Stimulated activated CD8-positive, alpha-beta memory T cell treated with anti-CD3 and anti-CD28 coated beads, Interleukin-7, amount 100 ng/mL, for 24 hours (primary cell): ENCODE data around the gene MFSD1.

Experiments used
- DNase-seq: peaks from one replicate; pipeline ENCODE4 v3.0.0-alpha.2; 2020; ENCODE audit warnings: low read depth

The MFSD1 gene, protein sequence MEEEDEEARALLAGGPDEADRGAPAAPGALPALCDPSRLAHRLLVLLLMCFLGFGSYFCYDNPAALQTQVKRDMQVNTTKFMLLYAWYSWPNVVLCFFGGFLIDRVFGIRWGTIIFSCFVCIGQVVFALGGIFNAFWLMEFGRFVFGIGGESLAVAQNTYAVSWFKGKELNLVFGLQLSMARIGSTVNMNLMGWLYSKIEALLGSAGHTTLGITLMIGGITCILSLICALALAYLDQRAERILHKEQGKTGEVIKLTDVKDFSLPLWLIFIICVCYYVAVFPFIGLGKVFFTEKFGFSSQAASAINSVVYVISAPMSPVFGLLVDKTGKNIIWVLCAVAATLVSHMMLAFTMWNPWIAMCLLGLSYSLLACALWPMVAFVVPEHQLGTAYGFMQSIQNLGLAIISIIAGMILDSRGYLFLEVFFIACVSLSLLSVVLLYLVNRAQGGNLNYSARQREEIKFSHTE

DNA sequence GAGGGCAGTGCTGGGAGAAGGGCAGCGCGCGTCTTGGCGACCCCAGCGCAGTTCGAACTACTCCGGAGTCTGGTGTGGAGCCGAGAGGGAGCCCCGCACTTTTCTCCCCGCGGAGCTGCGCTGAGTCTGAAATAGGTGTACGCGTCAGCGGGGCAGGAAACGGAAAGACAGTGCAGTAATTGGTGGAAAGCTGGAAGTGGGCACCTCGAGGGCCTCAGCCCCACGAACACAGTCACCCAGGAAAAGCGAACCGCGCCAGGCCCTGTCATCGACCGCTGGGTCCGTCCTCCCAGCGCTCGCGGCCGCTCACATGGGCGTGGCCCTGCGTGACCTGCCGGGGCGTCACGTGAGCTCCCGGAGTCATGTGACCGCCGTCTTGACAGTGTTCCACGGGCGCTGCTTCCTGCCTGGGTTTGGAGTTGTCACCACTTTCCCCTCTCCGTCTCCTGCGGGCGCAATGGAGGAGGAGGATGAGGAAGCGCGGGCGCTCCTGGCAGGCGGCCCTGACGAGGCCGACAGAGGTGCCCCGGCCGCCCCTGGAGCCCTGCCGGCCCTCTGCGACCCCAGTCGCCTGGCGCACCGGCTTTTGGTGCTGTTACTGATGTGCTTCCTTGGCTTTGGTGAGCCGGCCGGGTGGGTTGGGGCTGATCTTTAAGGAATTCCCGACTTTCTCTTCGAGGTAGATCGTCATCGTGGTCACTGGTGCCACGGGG lies at the start of gene MFSD1:
MFSD1 (plus strand) TSS at position 359 of the 713 bp plus-strand sequence; CDS start at position 458, 99 bp downstream.
- peak; percentile 82 for DNase-seq

DNA sequence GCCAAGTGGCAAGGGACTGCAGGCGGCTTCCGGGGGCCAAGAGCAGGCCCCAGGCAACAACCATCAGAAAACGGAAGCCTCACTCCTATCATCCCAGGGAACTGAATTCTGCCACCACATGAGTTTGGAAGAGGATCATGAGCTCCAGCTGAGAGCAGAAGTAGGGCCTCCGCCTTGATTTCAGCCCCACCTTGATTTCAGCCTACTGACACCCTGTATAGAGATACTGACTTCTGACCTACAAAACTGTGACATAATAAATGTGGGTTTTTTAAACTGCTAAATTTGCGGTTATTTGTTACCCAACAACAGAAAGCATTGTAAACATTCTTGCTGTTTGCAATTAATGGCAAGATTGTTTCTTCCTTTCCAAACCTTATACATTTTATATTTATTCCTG lies 48.0 kb upstream of the MFSD1 start:
- DNase-seq: no peak

DNA sequence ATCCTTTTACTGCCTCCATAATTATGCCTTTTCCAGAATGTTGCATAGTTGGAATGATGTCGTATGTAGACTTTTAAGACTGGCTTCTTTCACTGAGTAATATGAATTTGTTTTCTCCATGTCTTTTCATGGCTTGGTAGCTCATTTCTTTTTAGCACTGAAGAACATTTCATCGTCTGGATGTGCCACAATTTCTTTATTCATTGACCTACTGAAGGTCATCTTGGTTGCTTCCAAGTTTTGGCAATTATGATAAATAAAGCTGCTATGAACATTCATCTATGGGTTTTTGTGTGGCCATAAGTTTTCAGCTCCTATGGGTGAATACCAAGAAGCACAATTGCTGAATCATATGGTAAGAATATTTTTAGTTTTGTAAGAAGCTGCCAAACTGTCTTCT lies 46.4 kb upstream of the MFSD1 start:
- no peak for DNase-seq

DNA sequence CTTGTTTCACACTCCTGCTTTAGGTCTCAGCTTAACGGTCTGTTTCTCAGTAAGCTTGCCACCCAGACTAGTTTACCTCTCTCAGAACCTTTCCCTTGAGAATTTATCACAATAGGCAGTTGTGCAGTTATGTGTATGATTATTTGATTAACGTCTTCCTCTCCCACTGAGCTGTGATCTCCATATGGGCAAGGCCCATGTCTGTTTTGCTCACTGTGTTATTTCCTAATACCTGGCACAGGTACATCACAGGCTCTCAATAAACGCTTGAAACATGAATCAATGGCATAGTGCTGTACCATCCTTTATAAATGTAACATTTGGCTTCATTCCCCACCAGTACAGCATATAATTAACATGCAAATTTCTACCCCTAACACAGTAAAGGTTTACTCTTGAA lies 40.5 kb upstream of the MFSD1 start:
- DNase-seq: no peak

DNA sequence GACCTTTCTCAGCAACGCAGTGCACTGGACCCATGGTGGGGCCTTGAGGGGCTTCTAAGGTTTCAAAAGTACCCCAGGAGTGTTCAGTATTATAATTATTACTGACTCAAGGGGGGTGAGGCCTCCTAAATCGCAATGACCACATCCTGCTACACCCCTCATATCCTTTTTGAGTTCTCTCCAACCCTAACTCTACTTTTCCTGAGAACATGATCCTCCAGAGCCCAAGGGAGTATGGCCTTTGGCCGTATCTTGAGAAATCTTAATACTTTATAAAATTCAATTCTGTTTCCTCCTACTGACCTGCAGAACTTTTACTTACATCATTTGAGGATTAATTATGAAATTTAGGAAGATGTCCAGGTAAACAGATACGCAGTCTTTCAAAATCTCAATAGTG lies 39.2 kb upstream of the MFSD1 start:
- DNase-seq: no peak

DNA sequence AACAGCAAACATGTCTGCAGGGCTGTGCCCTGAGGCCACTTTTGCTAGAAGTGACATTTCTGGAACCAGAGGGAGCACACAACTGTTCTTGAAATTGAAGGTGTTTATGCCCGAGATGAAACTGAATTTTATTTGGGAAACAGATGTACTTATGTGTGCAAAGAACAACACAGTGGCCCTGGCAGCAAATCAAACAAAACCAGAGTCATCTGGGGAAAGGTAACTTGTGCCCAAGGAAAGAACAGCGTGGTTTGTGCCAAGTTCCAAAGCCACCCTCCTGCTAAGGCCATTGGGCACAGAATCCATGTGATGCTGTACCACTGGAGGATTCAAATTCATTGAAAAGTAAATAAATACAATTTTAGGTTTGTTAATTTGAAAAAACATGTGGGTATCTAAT lies 38.4 kb upstream of the MFSD1 start:
- DNase-seq: no peak

DNA sequence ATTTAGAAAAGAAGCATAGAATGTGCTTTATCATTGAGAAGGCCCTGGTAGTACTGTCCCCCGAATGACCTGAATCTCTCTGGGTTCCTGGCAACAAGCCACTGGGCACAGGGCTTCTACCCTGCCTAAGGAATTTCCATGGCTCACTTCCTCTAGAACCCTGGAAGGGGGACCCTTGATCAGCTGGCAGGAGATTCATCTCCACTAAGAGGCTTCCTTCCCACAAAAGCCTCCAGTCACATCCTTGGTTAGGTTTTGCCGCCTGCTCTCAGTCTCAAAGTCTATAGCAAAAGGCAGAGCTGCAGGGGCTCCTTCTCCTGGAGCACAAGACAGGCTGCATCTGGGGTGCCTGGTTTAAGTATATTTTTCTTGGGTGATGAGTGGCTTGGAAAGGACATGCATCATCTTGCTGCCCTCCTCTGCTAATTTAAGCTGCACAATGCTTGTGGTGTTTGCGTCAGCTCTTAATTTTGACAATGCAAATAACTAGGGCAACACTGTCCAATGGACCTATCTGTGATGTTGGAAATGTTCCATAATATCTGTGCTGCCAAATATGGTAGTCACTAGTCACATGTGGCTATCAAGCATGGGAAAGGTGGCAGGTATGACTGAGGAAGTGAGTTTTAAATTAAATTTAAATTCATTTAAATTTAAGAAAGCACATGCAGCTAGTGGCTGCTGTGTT lies 36.2 kb upstream of the MFSD1 start:
- no peak for DNase-seq

DNA sequence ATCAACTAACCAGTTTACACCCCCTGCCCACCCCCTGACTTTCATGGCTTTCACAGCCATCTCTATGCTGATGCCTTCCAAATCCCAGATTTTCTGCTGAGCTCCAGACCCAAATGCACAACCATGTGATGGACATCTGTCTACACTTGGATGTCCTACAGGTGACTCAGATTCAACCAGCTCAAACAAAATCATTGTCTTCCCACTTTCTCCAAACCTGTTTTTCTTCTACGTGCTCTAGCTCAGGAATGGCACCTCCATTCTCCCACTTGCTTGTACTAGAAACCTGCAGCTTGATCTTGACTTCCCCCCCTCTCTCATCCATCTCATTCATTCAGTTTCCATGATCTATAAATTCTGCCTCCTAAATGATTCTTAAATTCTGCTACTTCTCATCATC lies 35.5 kb upstream of the MFSD1 start:
- no peak for DNase-seq

DNA sequence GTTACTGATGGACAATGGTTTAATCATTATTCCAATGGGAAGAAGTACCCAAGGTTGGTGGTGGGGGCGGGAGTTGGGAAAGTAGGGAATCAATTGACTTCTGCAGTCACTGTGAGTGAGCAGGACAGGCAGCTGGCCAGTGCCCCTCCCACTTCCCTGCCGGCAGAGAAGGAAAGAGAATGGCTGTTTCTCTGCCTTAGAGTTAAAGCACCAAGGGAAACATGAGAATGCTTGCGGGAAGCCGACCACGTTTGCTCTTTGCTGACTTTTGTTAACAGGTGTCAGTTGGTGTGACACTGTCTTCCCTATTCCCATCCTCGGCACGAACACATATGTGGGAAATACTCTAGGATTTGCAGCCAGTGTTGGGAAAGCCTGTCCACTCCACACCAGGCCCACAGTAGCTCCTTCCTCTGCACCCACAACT lies 33.5 kb upstream of the MFSD1 start:
- no peak for DNase-seq

DNA sequence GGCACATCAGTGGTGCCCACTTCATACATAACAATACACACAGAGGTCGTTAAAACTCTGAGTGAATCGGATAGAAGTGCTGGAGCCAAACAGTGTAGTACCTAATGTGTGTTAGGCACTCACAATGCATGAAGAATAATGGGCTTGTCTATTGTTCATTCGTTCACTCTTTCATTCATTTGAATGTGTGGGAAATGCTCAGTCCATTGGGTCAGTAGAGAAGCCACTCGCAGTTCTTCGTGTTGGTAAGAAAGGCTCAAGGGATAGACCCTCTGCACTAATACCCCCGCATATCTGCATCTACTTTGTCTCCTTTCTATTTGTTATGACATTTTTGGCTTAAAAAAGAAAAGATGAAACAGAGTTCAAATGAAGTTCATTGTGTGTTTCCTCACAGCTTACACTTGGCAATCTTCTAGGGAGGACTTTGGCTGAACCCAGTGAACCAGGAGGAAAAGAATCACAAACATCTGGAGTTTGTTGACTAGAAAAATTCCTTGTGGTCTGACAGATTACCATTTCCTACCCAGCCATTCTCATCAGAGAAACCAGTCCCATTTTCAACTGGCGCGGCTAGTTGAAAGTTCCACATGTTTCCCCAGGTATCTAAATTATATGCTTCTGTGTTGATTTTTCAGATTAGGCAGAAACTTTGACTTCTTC lies 32.8 kb upstream of the MFSD1 start:
- DNase-seq: no peak

DNA sequence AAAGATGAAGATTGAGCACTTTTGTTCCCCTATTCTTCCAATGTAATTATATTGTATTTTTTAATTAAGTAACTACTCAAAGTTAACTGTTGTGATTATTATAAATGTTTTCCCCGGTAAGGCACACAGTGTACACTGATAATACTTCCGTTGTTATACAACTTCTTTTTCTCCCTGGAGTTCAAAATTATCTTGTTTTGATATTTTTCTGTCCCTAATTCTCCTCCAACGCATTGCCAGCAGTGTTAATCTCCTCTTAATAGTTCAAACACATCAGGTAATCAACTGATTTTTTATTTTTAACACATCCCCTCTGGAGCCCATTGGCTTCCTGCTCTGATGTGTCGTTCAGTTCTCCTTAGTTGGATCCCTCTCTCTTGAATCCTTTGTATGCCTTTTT lies 32.3 kb upstream of the MFSD1 start:
- DNase-seq: no peak

DNA sequence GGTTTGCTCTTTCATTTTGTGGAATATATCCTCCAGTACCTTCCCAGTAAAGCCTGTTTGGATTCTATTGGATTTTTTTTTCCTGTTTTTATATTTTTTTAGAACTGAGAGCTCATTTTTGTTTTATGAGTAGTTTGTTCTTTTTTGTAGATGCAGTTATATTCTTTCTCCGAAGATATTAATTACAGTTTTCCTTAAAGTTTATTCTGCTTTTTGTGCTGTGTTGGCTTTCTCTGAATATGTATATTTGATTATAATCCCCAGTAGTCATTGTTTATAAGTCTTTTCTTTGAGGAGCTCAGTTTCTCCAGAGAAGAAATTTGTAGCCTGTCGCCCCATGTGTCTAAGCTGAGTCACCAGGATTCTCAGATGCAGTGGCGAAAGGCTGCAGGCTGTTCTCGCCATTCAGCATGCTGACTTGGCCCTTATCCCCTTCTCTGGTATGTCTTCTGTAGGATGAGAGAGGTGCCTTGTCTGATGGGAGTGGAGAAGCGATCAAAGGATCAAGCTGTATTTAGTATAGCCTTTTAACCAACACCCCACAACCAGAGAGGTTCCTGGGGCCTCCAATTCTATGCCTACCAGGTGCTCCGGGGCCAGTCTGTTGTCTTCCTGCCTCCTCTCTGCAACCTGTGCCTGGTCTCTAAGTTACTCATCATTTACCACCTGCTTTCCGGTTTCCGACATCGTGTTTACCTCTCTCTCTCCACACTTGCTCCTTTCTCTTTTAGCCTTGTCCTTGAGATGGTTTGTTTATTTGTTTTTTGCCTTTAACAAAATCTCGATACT lies 31.7 kb upstream of the MFSD1 start:
- DNase-seq: no peak

DNA sequence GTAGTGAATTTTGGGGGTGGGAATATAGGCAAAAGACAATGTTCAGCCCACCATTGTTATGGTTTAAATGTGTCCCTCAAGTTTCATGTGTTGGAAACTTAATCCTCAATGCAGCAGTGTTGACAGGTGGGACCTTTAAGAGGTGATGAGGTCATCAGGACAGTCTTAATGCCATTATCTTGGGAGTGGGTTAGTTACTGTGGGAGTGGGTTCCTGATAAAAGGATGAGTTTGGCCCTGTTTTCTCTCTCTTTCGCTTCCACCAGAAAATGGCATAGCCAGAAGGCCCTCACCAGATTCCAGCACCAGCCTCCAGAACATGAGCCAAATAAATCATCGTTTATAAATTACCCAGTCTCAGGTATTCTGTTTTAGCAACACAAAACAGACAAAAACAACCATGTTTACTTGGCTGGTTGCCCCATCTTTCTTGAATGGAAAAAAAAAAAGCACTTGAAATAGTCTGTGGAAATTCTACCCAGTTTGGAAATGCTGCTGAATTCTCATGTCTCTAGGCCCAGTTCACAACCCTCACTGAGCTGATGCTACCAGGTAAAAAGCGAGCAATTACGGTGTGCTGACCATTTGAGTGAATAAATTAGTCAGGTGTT lies 31.0 kb upstream of the MFSD1 start:
- DNase-seq: no peak

DNA sequence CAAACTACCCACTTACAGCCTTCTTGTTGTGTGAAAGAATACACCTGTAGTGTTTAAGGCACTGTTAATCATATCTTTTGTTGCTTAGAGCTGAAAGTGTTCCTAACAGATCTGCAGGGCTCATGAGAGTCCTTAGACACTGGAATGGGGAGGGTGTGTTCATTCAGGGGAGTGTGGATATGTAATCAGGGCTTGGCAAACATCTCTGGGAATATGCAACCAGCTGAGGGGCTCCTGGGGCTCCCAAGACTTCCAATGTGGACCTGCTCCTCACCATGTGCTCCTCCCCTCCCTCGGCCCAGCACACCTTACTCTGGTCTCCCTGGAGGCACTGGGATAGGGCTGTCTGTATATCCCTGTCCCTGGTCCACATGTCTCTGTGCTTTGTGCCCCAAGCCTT lies 30.3 kb upstream of the MFSD1 start:
- DNase-seq: no peak

DNA sequence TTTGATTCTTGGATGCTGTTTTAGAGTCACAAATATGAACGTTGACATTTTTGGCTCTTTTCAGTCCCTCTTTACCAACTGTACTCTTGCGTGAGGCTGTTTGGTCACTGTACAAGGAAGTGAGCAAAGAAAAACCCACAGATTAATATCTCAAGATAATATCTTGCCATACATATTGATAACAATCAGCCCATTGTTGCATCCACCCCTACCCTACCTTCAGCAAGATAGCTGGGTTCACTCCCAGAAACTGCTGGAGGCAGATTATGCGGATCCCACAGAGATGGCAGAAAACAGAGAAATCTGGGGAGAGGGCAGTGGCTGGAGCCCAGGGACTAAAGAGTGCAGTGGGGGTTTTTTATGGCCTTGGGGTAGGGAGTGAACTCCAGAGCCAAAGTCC lies 29.9 kb upstream of the MFSD1 start:
- no peak for DNase-seq

DNA sequence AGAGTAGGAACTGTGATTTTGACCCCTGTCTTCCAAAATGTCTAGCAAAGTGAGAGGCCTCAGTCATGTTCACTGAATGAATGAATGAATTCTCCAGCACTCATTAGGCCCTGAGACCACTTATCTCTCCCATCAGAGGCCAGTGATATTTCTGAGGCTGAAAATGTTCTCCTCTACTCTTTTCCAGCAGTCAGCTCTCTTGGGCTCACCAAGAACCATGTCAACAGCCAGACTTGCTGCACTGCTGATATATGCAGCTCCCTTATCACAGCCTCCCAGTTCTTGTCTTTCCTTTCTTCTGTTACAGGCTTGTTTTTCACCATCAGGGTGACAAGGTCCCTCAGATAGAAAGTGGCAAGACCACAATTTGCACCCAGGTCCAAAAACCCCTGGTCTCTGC lies 28.7 kb upstream of the MFSD1 start:
- DNase-seq: no peak

DNA sequence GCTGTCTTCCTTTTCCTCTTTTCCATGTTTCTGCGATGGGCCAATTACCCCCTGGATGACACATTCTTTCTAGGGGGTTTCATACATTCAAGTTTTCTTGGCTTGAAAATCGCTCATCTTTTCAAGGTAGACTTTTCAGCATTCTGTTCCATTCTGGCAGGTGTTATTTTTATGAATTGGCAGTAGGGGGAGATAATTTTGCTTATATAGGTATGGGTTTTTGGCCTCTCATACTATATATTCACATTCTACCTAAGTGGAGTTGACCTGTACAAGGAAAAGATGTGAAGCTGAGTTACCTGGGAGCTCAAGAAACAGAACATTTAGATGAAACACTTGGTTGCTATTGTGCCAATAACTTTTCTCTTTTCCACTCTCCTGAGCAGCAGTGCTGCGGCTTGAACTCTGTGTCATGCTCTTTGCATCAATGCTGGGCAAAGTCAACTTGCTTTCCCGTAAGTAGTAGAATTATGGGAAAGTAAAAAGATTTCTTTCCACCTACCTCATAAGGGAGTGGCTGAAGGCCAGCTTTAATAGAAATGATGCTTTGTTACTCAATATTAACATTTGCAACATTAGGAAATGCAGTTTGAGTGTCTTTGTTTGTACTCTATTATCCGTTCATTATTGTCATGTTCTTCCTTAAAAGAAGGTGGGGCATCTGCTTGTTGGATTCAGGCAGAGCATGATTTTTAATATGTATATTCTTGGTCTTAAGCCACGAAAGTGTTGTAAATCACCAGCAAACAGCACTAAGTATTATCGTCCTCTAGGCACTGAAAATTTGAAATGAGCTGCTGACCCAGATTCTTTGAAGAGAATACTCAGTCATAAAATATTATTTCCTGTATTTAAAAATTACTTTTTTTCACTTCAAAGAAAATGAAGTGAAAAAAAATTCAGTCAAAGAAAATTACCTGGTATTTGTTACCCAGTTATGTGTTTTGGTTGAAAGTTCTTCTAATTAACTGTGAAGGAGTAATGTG lies 27.7 kb upstream of the MFSD1 start:
- DNase-seq: no peak

DNA sequence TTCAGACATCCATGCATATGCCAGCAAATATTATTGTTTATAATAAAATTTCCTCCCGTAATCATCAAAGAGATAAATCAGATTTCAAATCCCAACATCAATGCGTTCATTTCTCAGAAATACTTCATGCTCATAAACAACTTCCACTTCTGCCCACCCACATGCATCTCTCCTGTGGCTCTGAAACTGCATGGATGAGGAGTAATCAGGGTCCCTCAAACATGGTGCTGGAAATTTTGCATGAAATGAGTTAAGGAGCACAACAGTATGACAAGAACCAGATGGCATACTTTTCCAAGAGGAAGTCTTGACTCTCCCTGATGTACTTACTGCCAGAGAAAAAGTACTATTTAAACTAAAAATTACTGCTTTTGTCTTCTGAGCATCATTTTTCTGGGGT lies 26.9 kb upstream of the MFSD1 start:
- DNase-seq: no peak

DNA sequence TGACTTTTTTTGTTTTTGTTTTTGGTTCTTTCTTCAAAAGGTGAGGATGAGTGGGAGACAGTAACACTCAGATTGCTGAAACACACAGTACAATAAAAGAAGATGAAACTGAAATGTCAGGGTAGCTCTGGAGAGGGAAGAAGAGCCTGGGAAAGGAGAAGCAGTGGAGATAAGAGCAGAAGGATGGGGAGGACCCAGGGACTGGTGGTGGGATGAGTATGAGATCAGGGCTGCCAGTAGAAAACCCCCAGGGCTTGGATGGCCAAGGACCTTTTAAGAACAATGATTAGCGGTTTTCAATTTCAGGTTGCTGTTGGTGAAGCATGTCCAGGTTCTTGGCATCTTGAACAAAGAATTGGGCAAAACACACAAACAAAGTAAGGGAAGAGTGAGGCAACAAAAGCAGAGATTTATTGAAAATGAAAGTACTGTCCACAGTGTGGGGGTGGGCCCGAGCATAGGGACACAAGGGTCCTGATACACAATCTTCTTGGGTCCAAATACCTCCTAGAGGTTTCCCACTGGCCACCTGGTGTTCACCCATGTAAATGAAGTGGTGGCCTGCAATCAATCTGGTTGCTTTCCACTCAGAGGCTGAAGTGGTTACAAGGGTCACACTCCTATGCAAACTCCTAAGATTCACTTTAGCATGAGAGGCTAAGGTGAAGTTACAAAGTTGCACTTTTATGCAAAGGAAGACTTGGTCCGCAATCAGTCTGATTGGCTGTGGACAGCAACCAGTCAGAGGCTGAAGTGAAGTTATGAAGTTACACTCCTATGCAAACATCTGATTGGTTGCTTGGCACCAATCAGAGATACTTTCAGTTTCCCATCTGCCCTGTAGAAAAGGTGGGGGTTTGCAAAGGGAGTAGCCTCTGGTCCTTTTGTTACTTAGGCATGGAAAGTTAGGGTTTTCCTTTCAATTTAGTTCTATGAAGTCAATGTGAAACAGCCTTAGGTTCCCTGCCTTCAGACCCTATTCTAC lies 26.1 kb upstream of the MFSD1 start:
- no peak for DNase-seq
